GM12873 (cell line): Measurements from ENCODE around the gene KMT2E.

Experiments used
- CTCF ChIP-seq: IDR thresholded peaks from 2 replicates; pipeline ENCODE4 v1.5.1; 2012; ENCODE audit warnings: low read depth, mild to moderate bottlenecking, moderate library complexity, low read length, control low read depth; ENCODE audit not compliant: insufficient read depth; ENCODE audit errors: missing control alignments

KMT2E gene

DNA sequence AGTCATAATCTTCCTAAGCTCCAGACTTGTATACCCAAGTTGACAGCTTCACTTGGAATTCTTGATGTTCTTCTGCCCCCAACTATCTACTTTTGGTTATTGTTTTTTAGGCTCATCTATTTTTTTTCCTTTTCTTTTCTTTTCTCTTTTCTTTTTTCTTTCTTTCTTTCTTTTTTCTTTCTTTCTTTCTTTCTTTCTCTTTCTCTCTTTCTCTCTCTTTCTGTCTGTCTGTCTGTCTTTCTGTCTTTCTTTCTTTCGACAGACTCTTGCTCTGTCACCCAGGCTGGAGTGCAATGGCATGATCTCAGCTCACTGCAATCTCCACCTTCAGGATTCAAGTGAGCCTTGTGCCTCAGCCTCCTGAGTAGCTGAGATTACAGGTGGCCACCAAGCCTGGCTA, 36.5 kb downstream of the KMT2E start:
- TF ChIP-seq CTCF: no peak

DNA sequence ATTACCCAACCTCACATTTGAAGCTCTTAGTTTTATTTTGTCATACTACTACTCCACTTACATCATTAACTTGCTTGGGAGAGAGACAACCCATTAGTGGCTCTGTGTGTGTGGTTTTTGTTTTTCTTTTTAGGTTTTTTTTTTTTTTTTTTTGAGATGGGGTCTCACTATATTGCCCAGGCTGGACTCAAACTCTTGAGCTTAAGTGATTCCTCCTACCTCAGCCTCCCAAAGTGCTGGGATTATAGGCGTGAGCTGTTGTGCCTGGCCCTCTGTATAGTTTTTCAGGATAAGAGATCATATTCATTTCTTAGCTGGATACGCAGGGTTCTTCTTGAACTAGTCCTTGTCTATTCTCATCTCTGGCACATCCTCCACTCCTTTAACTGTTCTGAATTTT, 41.1 kb downstream of the KMT2E start:
- no peak for TF ChIP-seq CTCF

DNA sequence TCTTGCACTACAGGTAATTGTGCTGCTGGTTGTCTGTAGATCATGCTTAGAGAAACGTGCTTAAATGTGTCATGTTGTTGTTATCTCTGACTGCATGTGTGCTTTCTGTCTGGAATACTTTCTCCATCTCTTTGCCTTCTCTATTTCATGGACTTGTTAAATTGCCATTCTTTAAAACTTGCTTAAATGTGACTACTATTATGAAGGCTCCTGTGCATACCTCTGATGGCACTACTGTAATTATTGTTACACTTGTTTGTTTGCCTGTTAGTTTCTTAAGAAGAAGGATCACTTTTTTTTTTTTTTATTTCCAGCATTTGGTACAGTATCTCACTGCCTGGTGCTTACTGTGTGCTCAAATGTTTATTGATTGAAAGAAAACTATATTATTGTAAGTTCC, 41.6 kb downstream of the KMT2E start:
- TF ChIP-seq CTCF: no peak

GRCh38 chr7:105057472-105057871, 43.5 kb downstream of the KMT2E start:
- no peak for TF ChIP-seq CTCF

DNA sequence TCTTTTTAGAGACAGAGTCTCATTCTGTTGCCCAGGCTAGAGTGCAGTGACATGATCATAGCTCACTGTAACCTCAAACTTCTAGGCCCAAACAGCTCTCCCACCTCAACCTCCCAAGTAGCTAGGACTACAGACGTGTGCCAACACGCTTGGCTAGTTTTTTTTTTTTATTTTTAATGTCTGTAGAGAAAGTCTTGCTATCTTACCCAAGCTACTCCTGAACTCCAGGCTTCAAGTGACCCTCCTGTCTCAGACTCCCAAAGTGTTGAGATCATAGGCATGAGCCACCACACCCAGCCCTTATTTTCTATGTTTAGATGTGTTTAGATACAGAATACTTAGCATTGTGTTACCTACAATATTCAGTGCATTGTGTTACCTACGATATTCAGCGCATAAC, 46.4 kb downstream of the KMT2E start:
- no peak for TF ChIP-seq CTCF

DNA sequence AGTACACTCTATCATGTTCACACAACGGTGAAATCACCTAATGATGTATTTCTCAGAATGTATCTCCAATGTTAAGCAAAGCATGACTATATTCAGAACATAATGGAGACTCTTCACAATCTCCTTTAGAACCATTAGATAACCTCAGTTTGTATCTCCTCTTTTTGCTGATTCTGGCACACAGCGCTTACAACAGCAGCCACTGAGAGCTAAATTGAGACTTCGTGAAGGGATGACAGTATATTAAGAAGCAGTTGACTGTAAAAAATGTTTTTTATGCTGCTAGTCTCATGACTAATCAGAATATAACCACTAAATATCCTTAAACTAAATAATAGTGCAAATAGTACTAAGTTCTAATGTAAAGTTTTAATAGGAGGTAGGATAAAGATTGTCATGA, 46.9 kb downstream of the KMT2E start:
- TF ChIP-seq CTCF: no peak

DNA sequence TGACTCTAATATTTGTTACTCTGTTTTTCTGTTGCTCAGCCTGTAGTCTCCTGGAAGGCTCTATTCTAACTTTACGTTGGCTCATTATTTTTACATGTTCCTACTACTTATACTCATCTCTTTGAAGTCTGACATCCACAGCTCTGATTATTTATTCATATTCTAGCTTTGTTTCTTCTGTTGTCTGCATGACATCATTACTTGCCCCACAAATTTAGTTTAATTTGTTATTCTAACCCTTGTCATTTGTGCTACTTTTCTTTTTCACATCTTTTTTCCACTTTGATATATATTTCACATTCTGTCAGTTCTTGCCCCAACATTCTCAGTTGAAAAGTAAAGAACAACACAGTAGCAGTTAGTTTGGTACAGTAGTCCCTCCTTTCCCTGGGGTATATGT, 51.1 kb downstream of the KMT2E start:
- no peak for TF ChIP-seq CTCF

DNA sequence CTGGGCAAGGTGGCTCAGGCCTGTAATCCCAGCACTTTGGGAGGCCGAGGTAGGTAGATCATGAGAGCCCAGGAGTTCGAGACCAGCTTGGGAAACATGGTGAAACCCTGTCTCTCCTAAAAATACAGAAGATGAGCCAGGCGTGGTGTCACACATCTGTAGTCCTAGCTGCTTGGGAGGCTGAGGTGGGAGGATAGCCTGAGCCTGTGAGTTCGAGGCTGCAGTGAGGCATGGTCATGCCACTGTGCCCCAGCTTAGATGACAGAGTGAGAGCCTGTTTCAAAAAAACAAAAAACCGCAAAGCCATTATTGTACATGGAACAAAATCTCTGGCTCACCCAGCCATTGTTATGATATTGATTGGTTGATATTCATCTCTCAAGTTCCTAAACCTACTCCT, 53.7 kb downstream of the KMT2E start:
- TF ChIP-seq CTCF: no peak
